ENCODE data around the gene ACTL7B. TPM values are rescaled to one million over a fixed set of nuclear protein-coding genes. Genes with fewer than 3 reads are reported as not detected.
"Not testable (repeated sequence)": the region's sequence is repeated elsewhere in the genome, so short reads cannot be mapped to it uniquely, and the experiment has no call there.

The ACTL7B gene, protein sequence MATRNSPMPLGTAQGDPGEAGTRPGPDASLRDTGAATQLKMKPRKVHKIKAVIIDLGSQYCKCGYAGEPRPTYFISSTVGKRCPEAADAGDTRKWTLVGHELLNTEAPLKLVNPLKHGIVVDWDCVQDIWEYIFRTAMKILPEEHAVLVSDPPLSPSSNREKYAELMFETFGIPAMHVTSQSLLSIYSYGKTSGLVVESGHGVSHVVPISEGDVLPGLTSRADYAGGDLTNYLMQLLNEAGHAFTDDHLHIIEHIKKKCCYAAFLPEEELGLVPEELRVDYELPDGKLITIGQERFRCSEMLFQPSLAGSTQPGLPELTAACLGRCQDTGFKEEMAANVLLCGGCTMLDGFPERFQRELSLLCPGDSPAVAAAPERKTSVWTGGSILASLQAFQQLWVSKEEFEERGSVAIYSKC
- not detected in 2 replicates for total RNA-seq (2014; rRNA removed; shearing (Covaris generic))

DNA sequence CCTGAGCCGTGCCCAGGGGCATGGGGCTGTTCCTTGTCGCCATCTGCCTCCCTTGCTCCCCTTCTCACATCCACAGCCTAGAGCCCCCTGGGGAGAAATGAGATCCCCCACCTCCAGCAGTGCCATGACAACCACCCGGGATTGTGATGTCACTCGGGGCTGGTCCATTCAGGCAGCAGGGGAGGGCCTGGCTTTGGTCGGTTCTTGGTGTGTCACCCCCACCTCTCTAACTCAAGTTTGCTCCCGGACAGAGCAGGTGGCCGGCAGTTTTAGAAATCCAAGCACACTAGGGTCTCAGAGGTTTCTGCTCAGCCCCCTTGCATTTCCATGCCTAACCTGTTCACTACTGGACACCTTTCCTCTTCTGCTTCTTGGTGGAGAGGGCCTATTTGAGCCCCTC lies at the start of gene ACTL7B:
ACTL7B (minus strand) TSS at position 99 of the 400 bp plus-strand sequence; CDS start at position 43, 56 bp downstream.
- DNase-seq (ENCODE audit: low spot score), result no peak

DNA sequence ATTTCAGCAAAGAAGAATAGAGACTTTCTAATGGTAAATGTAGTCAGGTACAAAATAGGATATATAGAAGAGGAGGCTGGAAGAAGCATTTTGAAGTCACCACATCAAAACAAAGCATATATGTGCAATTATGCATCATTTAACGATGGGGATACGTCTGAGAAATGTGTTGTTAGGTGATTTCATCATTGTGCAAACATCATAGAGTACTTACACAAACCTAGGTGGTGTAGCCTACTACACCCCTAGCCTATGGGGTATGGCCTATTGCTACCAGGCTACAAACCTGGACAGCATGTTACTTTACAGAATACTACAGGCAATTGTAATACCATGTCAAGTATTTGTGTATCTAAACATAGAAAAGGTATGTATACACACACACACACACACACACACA lies 49.7 kb upstream of the ACTL7B start:
- no peak for DNase-seq (ENCODE audit: low spot score)

DNA sequence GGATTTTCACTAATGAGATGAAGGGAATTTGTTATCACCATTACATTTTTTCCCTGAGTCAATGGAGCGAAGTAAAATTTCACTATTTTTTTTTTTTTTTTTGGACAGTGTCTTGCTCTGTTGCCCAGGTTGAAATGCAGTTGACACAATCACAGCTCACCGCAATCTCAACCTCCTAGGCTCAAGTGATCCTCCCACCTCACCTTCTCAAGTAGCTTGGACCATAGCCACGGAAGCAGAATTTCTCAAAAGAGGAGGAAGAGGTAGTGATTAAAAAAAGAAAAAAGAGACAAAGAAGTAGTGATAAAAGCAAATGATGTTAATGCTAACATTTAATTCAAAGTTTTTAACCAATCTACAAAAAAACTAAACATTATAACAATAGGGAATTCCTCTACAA lies 48.4 kb upstream of the ACTL7B start:
- DNase-seq (ENCODE audit: low spot score), result no peak

DNA sequence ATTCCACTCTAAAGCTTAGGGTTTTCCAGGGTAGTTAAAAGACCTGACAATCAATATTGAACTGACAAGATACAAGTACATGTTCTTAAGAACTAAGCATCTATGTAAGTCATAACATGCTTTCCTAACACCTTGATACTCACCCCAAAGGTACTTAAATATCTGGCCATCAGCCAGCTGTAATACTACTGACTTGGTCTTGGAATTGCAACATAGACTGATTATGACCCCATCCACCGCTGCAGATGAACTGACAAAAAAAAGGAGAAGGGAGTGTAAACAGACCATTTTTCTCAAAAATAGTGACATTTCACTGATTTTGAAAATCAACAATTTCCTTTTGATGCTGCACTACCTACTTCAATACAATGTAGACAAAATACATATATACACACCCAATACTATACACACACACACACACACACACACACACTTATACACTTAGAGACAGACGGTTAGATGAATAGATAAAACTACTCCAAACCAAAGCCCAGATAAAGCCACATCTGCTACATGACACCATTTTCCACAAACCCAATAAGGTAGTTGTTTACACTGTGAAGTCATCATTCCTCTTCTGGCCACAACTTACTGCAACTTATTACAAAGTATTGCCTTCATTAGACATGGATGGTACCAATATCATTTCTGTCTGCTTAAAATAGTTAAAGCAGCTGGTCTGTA lies 47.8 kb upstream of the ACTL7B start:
- DNase-seq (ENCODE audit: low spot score), result no peak

DNA sequence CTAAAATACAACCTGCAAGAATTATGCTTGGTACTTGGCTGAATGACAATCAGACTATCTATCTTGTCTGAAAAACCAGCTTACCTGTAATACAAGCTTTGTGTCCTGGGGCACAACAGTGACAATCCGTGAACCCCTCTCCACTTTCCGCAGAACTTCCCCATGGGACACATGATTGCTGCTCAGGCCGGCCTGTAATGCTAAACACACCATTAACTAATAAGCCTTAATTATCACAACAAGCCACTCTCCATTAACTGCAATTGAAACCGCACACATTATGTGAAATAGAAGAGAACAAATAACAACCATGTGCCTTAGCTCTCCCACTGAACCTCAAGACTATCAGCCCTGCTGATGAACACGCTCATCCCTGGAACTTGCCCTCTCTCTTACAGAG lies 44.4 kb upstream of the ACTL7B start:
- DNase-seq (ENCODE audit: low spot score), result no peak

DNA sequence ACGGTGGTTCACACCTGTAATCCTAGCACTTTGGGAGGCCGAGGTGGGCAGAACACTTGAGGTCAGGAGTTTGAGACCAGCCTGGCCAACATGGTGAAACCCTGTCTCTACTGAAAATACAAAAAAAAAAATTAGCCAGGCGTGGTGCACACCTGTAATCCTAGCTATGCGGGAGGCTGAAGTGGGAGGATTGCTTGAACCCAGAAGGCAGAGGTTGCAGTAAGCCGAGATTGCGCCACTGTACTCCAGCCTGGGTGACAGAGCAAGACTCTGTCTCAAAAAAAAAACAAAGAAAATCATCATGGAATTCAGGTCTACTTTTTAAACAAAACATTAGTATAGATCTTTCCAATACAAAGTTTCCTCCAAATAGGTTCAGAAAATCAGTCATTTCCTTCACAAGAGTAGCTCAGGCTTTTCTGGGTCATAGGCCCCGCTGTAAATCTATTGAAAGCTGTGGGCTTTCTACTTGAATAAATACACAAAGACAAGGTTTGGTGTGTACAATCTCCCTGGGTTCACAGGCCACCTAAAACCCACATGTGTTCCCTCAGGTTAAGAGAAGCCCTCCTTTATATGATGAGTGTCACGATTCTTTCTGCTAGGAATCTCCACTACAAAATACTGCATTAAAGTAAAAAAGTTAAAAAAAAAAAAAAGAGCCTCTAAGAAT lies 43.4 kb upstream of the ACTL7B start:
- not testable (repeated sequence) for DNase-seq (ENCODE audit: low spot score)

DNA sequence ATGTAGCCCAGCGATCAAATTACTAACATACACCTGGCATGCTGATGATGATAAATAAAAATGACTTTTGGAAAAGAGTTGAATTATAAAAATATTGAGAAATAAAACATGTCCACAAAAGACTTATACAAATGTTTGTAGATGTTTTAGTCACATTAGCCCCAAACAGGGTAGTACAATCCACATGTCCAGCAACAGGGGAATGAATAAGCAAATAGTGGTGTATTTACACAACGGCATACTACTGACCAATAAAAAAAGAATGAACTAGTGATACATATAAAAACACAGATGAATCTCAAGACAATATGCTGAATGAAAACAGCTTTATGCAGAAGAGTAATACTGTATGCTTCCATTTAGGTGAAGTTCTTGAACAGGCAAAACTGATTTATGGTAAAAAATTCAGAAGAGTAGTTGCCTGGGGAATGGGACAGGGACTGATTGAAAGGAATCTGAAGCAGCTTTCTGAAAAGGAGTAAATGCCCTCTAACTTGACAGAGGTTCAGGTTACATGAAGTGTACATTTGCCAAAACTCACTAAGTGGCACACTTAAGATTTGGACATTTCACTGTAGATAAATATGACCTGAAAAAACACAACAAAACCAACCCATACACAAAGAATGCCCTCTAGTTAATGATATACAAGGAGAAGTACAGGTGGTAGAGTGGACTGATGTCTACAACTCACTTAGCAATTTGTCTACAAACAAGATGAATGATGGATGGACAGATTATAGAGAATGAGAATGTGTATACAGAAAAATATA lies 41.7 kb upstream of the ACTL7B start:
- no peak for DNase-seq (ENCODE audit: low spot score)

DNA sequence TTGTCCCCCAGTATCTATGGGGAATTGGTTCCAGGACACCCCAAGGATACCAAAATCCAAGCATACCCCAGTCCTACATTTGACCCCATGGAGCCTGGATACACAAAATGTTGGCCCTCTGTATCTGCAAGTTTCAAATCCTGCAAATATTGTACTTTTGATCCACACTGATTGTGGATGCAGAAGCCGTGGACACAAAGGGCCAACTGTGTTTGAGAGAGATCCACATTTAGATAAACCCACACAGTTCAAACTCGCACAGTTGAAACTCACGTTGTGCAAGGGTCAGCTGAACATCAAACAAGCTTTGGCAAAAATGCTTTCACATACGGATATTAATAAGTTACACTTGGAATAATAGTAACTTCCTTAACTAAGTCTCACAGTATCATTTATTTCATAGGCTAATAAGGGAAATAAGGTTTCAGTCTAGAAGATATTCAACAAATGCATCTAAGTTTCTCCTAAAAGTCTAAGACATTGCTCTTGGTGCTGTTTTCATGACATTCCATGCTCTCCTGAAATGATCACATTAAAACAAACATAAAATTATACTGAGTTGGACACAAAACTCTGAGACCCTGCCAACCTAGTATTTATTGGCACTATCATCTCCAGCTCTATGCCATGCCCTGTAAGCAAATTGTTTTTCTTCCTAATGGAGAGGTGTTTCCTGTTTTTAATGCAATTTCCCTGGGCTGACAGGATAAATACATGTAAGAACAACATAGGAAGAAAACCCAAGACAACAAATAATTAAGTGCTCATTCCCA lies 38.6 kb upstream of the ACTL7B start:
- DNase-seq (ENCODE audit: low spot score), result no peak

DNA sequence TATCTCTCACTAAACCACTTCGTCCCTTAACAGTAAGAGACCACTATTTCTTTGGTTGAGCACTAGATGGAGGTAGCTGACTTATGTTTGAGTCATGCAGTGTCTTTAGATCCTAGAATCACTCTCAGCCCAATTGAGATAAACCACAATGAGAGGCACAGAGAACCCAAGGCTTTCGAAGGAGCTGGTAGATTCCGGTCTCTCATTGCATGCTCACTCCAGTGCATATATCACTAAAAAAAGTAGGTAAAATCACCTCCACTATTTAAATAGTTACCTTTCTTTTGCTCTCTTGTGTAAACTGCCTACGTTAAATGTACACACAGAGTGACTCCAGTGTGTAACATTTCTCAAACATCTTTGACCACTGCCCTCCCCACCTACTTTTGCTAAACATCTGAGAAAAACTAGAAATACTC lies 33.9 kb upstream of the ACTL7B start:
- DNase-seq (ENCODE audit: low spot score), result peak; percentile 40

DNA sequence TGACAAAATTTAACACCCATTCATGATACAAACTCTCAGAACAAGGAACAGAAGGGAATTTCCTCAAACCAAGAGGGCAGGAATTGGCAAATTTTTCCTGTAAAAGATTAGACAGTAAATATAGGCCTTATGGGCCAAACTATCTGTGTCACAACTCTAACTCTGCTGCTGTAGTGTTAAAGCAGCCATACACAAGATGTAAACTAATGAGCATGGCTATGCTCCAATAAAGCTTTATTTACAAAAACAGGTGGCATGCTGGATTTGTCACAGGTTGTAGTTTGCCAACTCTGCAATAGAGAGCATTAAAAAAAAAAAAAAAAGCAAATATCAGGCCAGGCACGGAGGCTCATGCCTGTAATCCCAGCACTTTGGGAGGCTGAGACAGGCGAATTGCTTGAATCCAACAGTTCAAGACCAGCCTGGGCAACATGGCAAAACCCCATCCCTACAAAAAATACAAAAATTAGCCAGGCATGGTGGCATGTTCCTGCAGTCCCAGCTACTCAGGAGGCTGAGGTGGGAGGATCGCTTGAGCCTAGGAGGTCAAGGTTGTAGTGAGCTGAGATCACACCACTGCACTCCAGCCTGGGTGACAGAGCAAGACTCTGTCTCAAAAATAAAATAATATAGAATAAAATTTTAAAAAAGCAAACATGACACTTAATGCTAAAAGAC lies 30.9 kb upstream of the ACTL7B start:
- not testable (repeated sequence) for DNase-seq (ENCODE audit: low spot score)

DNA sequence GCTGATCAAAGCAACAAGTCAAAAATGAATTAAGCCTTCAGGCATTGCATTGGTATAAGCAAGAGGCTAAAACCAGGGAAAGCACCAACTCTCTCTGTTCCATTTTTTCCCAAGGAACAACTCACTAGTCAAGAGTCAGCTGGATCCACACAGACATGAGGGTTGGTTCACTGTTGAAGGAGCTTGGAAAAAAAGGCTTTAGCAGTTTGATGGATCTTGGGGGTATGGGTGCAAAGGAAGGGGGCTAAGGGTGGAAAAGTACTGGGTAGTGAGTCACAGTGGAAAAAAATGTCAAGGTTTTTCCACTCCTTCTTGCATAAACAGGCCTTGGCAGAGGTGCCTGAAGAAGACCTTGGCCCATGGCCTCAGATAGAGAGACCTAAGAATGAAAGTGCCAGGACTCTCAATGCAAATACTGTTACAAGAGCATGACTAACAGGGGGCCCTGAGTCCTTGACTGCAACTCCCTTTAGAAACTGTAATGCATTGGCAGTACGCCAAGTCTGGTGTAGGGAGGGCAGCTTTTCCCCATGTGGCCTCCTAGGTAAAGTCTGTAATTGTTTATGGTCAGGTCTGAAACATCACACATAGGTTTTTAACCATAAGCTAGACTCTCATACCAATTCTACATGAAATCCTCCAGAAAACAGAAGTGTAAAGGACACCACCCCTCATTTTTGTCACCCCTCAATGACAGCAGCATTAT lies 30.0 kb upstream of the ACTL7B start:
- DNase-seq (ENCODE audit: low spot score), result peak; percentile 31

DNA sequence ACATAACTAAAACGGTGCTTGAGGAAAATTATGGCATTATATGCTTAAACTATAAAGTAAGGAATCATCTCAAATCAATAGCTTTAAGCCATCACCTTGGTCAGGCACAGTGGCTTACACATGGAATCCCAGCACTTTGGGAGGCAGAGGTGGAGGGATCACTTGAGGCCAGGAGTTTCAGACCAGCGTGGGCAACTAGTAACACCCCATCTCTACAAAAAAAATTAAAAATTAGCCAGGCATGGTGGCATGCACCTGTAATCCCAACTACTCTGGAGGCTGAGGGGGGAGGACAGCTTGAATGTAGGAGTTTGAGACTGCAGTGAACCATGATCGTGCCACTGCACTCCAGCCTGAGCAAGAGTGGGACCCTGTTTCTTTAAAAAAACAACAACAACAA lies 28.9 kb upstream of the ACTL7B start:
- DNase-seq (ENCODE audit: low spot score), result no peak

DNA sequence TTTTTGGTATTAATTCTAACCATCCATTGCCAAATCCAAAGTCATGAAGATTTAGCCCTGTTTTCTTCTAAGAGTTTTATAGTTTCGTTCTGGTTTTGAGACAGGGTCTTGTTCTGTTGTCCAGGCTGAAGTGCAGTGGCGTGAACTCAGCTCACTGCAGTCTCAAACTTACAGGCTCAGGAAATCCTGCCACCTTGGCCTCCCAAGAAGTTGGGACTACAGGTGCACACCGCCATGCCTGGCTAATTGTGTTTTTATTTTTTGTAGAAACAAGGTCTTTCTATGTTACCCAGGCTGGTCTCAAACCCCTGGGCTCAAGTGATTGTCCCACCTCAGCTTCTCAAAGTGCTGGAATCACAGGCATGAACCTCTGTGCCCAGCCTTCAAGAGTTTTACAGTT lies 27.3 kb upstream of the ACTL7B start:
- DNase-seq (ENCODE audit: low spot score), result no peak

DNA sequence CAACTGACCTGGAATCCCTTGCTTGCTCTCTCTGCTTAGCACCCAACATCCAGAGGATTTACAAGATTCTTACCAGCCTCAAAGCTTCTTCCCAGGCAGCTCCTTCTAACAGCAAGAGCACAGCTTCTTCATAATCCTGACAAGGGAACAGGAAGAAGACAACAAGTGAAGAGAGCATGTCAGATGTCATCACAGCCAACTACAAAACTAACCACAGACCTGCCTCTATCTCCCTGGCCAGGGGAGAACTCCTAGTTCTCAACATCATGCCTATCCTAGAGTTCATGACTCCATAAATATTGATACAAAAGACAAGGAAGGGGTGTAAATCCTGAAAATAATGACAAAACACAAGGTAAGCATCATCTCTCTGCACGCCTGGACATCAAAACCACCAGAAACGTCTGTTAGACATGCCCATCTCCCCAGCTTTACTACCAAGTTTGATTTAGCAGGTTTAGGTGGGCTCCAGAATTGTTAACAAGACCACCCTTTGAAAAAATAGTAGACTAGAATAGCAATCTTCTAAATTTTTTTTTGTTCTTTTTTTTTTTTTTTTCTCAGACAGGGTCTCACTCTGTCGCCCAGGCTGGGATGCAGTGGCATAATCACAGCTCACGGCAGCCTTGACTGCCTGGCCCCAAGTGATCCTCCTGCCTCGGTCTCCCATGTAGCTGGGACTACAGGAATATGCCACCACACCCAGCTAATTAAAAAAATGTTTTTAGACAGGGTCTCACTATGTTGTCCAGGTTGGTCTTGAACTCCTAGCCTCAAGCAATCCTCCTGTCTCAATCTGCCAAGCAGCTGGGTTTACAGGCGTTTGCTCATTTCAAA lies 26.5 kb upstream of the ACTL7B start:
- DNase-seq (ENCODE audit: low spot score), result no peak

DNA sequence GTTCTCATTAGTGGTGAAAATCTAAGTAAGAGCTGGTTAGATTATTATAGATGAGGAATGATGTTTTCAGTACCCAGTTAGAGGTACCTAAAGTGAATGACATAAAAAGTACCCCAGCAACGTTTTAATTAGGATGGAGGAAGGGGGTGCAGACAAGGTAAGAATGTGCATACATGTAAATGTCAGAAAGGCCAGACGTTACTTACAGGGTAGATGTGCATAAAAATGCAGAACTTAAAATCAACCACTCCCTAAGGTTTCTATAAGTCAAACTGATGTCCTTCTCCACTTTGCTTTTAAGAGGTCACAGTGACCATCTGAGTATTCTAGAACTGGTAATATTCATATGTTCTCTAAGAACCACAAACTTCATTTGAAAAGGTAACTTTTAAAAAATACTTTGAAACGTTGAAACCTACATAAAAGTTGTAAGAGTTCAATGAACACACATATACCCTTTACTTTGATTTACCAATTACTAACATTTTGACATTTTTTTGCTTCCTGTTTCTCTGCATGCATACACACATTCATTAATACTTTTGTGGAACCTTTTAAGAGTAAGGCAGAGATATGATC lies 25.0 kb upstream of the ACTL7B start:
- no peak for DNase-seq (ENCODE audit: low spot score)

DNA sequence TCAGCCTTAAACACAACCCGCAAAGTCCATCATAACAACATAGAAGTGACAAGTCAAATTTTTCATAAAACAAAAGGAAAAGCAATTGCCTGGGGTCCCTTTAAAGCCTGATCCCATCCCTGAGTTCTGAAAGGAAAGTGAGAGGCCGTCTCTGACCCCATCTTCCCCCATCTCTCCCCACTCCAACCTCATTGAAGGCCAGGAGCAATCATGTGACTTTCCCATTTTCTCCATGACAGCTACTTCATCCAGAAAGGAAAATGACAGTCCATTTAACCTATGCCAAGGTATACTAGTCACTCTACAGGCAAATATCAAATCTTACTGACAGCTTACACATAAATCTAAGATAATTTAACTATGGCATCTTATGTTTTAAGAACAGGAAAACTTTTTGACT lies 21.7 kb upstream of the ACTL7B start:
- DNase-seq (ENCODE audit: low spot score), result no peak

DNA sequence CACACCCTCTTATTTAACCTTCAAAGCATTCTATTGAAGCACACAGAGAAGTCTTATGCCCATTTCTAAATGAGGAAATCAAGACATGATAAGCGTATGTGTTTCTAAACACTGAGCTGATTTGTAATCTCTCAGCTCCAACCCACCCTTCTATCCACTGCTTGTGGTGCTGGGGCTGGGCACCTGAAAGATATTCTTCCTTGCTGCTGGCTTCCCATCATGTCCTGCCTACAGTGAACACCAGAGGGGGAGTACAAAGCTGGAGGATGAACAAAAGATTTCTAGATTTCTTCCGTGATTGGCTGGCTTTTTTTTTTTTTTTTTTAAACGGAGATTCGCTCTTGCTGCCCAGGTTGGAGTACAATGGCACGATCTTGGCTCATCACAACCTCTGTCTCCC lies 20.6 kb upstream of the ACTL7B start:
- no peak for DNase-seq (ENCODE audit: low spot score)

DNA sequence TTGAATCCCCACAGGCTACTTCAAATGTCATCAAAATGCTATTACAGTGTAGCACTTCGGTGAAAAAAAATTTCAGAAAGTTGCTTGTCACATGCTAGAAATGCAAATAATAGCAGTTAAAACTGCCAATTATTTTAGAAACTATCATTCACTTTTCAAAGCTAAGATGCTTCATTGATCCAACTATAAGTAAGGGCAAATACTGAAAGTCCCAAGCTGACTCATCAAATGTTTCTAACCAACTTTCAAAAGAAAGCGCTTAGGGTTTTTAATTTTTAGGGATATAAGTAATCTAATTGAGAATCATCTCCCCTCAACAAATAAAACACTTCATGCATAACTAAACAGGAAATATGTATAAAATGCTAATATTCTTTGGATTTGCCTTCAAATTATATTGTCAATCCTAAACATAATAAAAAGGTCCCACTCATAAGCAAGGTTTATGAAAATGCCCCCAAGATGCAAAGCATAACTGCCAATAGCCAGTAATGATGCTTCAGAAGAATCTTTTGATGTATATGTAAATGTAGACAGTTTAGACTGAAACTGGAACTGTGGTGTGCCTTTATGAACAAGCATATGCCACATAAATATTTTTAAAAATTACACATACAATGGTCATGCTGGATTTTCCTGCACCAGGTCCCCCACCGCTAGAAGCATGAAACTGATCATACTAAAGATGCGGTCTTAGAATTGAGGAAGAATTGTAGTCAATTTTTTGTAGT lies 18.4 kb upstream of the ACTL7B start:
- DNase-seq (ENCODE audit: low spot score), result no peak
